OCI-LY1 (cell line): ENCODE measurements around the gene ACAN.

Experiments used
- CTCF ChIP-seq: fragments of 200-600 bp; sonication (generic), shearing (Covaris generic); IDR thresholded peaks from 2 replicates; pipeline ENCODE4 v1.5.1; 2017; ENCODE audit warnings: mild to moderate bottlenecking, antibody characterized with exemption, low read length, moderate library complexity, mixed read lengths
- EZH2 ChIP-seq: fragments of 200-600 bp; sonication (generic), shearing (Covaris generic); IDR thresholded peaks from 2 replicates; pipeline ENCODE4 v1.8.0; 2017; ENCODE audit warnings: borderline replicate concordance, mixed run types, mild to moderate bottlenecking, antibody characterized with exemption, low read length, moderate library complexity, mixed read lengths

GRCh38 chr15:88907111-88907510 is 103.9 kb downstream of the ACAN start:
- TF ChIP-seq CTCF (no peak), EZH2 (no peak)
